Measurements from ENCODE around the gene KRT79.

DNA sequence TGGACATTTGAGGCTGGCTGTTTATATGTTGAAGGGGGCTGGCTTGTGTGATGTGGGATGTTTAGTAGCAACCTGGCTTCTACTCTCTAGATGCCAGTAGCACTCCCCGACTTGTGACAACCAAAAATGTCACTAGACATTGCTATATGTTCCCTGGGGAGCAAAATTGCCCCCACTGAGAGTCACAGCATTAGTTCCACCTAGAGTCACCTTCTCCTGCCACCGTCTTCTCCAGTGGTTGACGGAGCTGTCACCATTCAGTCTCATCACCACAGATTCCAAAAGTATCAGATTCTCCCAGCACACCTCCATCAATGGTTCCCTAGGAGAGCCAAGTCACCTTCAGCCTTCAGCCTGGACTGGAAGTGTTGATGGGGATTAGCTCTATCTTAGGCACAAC is 49.2 kb downstream of the KRT79 start:
- TF ChIP-seq POLR2A (IDR thresholded peaks at IDR 0.05): no peak
- TF ChIP-seq, protein P1, sequence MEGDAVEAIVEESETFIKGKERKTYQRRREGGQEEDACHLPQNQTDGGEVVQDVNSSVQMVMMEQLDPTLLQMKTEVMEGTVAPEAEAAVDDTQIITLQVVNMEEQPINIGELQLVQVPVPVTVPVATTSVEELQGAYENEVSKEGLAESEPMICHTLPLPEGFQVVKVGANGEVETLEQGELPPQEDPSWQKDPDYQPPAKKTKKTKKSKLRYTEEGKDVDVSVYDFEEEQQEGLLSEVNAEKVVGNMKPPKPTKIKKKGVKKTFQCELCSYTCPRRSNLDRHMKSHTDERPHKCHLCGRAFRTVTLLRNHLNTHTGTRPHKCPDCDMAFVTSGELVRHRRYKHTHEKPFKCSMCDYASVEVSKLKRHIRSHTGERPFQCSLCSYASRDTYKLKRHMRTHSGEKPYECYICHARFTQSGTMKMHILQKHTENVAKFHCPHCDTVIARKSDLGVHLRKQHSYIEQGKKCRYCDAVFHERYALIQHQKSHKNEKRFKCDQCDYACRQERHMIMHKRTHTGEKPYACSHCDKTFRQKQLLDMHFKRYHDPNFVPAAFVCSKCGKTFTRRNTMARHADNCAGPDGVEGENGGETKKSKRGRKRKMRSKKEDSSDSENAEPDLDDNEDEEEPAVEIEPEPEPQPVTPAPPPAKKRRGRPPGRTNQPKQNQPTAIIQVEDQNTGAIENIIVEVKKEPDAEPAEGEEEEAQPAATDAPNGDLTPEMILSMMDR (IDR thresholded peaks at IDR 0.05): no peak
- no peak for TF ChIP-seq POLR2AphosphoS5 (IDR thresholded peaks at IDR 0.05)
